Measurements from ENCODE around the gene DUSP9. TPM values are rescaled to one million over a fixed set of nuclear protein-coding genes. Genes with fewer than 3 reads are reported as not detected.
"Not testable (repeated sequence)": the region's sequence is repeated elsewhere in the genome, so short reads cannot be mapped to it uniquely, and the experiment has no call there.

DUSP9 gene
- total RNA-seq, 1 donor from 2014 or later, result 1.7 TPM

GRCh38 chrX:153692611-153693156 is 45.7 kb downstream of the DUSP9 start:
- no peak for DNase-seq

DNA sequence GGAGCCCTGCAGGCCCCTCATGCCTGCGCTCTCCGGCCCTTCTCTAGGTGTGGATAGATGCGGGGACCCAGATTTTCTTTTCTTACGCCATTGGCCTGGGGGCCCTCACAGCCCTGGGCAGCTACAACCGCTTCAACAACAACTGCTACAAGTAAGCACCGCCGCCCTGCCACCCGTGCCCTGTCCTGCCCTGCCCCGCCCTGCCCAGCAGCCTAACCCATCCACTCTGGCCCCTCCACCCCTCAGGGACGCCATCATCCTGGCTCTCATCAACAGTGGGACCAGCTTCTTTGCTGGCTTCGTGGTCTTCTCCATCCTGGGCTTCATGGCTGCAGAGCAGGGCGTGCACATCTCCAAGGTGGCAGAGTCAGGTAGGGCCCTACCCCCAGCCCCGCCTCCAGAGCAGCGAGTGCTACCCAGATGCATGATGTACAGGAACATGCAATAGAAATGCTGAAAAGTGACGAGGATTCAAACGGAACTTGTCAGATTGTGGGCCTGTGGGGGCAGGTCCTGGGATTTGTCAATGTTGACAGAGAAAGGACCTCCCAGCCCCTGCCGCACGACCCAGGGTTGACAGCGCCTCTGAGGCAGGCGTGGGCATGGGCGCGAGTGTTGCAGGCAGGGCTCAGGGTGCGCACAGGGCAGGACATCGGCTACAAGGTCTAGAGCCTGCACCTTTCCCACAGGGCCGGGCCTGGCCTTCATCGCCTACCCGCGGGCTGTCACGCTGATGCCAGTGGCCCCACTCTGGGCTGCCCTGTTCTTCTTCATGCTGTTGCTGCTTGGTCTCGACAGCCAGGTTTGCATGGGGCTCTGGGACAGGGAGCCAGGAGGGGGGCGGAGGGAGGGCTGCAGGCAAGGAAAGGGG is 46.4 kb downstream of the DUSP9 start:
- DNase-seq, result no peak

GRCh38 chrX:153694256-153694655 is 47.3 kb downstream of the DUSP9 start:
- not testable (repeated sequence) for DNase-seq

- DNase-seq, result no peak
Observed at GRCh38 chrX:153694687-153695270, 47.8 kb downstream of the DUSP9 start.

DNA sequence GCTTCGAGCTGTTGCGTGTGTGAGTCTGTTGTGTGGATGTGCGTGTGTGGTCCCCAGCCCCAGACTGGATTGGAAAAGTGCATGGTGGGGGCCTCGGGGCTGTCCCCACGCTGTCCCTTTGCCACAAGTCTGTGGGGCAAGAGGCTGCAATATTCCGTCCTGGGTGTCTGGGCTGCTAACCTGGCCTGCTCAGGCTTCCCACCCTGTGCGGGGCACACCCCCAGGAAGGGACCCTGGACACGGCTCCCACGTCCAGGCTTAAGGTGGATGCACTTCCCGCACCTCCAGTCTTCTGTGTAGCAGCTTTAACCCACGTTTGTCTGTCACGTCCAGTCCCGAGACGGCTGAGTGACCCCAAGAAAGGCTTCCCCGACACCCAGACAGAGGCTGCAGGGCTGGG is 49.1 kb downstream of the DUSP9 start:
- no peak for DNase-seq

- not testable (repeated sequence) for DNase-seq
Observed at GRCh38 chrX:153696538-153696937, 49.5 kb downstream of the DUSP9 start.

GRCh38 chrX:153696986-153697722 is 50.2 kb downstream of the DUSP9 start:
- not testable (repeated sequence) for DNase-seq

- DNase-seq, result no peak
Observed at GRCh38 chrX:153697924-153698865, 51.2 kb downstream of the DUSP9 start.

DNA sequence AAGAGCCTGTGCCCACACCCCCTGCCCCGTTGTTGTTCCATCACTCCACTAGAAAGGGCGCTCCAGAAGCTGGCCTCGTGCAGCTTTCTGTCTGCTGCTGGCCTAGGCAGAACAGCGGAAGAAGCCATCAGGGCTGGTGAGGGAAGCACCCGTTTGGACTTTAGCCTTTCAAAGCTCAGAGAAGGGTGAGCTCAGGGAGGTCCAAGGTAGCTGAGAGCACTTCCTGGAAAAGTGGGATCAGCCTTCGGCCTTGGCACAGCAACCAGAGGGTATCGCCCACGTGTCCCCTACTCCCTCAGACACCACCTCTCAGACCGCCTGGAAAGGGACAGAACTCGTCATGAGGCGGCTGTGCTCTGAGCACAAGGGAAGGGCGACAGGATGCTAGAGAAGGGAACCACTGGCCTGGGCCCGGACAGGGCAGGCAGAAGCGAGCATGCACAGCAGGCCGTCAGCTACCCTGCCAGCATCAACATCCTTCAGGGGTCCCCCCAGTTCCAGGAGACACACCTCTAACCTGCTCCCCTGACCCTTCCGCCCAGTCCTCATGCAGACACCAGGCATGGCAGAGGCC is 52.3 kb downstream of the DUSP9 start:
- DNase-seq, result not testable (repeated sequence)

DNA sequence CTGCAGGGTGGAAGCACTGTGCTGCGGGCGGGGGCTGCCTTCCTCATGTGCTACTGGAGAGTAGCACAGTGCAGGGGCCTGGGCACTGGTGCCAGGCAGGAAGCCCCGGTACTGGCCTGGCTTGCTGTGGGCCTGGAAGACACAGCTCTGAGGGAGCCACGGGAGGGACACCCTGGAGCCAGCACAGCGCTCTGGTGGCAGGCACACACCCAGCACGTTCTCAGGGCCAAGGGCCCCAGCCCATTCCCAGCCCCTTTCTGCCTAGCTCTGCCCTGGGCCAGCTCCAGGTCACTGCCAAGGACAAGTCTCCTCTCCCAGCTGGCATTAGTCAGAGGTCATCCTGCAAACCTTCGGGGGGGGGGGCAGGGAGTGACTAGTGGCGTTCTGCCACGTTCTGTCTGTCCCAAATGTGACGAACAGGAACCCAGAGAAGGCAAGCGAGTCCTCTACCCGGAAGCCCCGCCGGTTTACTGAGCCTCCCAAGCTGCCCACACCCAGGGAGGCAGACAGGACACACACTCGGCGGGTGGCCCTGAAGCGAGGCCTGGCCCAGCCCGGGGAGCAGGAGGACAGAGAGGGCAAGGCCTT is 52.9 kb downstream of the DUSP9 start:
- DNase-seq, result not testable (repeated sequence)

DNA sequence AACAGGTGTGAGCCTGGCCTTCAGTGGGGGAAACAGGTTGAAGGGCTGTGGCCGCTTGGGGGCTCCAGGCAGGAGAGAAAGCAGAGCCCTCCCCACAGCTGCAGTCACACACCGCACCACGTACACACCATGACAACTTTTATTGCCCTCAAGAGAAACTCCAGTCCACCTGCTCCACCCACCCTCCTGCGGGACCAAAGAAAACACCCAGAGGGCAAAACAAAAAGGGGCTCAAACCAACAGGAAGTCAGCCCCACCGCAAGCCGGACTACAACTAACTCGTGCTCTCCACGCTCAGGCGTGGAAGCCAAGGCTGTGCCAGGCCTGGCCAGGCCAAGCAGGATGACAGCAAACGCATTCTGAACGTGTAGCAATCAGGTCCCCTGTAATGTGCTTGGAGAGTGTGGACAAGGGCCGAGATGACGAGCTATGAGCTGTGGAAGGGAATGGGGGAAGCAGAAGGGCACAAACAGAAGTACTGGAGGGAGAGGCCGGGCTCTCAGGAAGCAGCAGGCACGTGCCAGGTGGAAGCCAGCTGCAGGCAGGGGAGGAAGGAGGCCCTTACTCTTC is 53.5 kb downstream of the DUSP9 start:
- no peak for DNase-seq

Small RNAs within 50 kb of the gene (small RNA-seq; reads per million reads assigned to genes)
- gene RN7SL687P, result not detected

Other genes starting within 250 kb of the DUSP9 start
- not detected for gene PNMA6E, start 245.9 kb upstream of the DUSP9 start, total RNA-seq
- gene ZFP92, start 235.7 kb upstream of the DUSP9 start, total RNA-seq, result 1.9 TPM
- gene TREX2, start 201.1 kb upstream of the DUSP9 start, total RNA-seq, result not detected
- gene HAUS7, start 176.6 kb upstream of the DUSP9 start, total RNA-seq, result 8.3 TPM
- gene BGN, start 152.2 kb upstream of the DUSP9 start, total RNA-seq, result 1.9 TPM
- 7.2 TPM for gene ATP2B3, start 129.6 kb upstream of the DUSP9 start, total RNA-seq
- gene CCNQ, start 48.1 kb upstream of the DUSP9 start, total RNA-seq, result 17.3 TPM
- 27.5 TPM for gene PNCK, start 26.6 kb downstream of the DUSP9 start, total RNA-seq
- 11.4 TPM for gene SLC6A8, start 40.7 kb downstream of the DUSP9 start, total RNA-seq
- 60.2 TPM for gene BCAP31, start 77.2 kb downstream of the DUSP9 start, total RNA-seq
- 5.0 TPM for gene ABCD1, start 77.7 kb downstream of the DUSP9 start, total RNA-seq
- gene PLXNB3, start 117.0 kb downstream of the DUSP9 start, total RNA-seq, result 0.47 TPM
- gene SRPK3, start 133.8 kb downstream of the DUSP9 start, total RNA-seq, result 0.16 TPM
- 29.0 TPM for gene IDH3G, start 147.2 kb downstream of the DUSP9 start, total RNA-seq
- gene SSR4, start 147.5 kb downstream of the DUSP9 start, total RNA-seq, result 78.9 TPM
- gene PDZD4, start 183.3 kb downstream of the DUSP9 start, total RNA-seq, result 148 TPM
- 98.1 TPM for gene L1CAM, start 239.0 kb downstream of the DUSP9 start, total RNA-seq